ENCODE measurements around the gene GPR68. TPM values are rescaled to one million over a fixed set of nuclear protein-coding genes. Genes with fewer than 3 reads are reported as not detected.

GPR68 gene
- total RNA-seq, 1 donor from 2014 or later, result 0.58 TPM

GRCh38 chr14:91257328-91258010 lies 13.0 kb upstream of the GPR68 start:
- Mint-ChIP-seq H3K4me3 (no peak overlapping the region), H3K27ac (peak overlapping the region; percentile 48), H3K36me3 (no peaks in the 10 kb centered on the region), H3K9me3 (no peaks in the 10 kb centered on the region), H3K27me3 (peaks cover 31% of the 10 kb centered on the region), H3K4me1 (ENCODE audit: unreplicated experiment) (peaks cover 15% of the 10 kb centered on the region)
- DNase-seq (ENCODE audit: extremely low spot score, unreplicated experiment), result no peak
- no peak for TF ChIP-seq CTCF (conservative IDR thresholded peaks at IDR 0.05)

GRCh38 chr14:91256661-91257060 lies 12.2 kb upstream of the GPR68 start:
- no peak for TF ChIP-seq CTCF (conservative IDR thresholded peaks at IDR 0.05)
- no peak for DNase-seq (ENCODE audit: extremely low spot score, unreplicated experiment)
- Mint-ChIP-seq H3K27ac (no peak overlapping the region), H3K27me3 (peaks cover 32% of the 10 kb centered on the region), H3K4me1 (ENCODE audit: unreplicated experiment) (peaks cover 15% of the 10 kb centered on the region), H3K36me3 (no peaks in the 10 kb centered on the region), H3K4me3 (no peak overlapping the region), H3K9me3 (no peaks in the 10 kb centered on the region)

- DNase-seq (ENCODE audit: extremely low spot score, unreplicated experiment), result no peak
- H3K4me1 Mint-ChIP-seq (ENCODE audit: unreplicated experiment), result peaks cover 25% of the 10 kb centered on the region
- H3K4me3 Mint-ChIP-seq, result peak overlapping the region; percentile 87
- H3K27ac Mint-ChIP-seq, result no peak overlapping the region
- no peak for TF ChIP-seq CTCF (conservative IDR thresholded peaks at IDR 0.05)
- no peaks in the 10 kb centered on the region for H3K9me3 Mint-ChIP-seq
- H3K36me3 Mint-ChIP-seq, result no peaks in the 10 kb centered on the region
- peaks cover 34% of the 10 kb centered on the region for H3K27me3 Mint-ChIP-seq
Measured at GRCh38 chr14:91255026-91255695, 10.7 kb upstream of the GPR68 start.

- H3K4me3 Mint-ChIP-seq, result peak overlapping the region; percentile 87
- H3K9me3 Mint-ChIP-seq, result no peaks in the 10 kb centered on the region
- peaks cover 32% of the 10 kb centered on the region for H3K4me1 Mint-ChIP-seq (ENCODE audit: unreplicated experiment)
- no peak for TF ChIP-seq CTCF (conservative IDR thresholded peaks at IDR 0.05)
- no peak for DNase-seq (ENCODE audit: extremely low spot score, unreplicated experiment)
- no peak overlapping the region for H3K27ac Mint-ChIP-seq
- no peaks in the 10 kb centered on the region for H3K36me3 Mint-ChIP-seq
- H3K27me3 Mint-ChIP-seq, result peaks cover 34% of the 10 kb centered on the region
Measured at GRCh38 chr14:91254461-91254860, 10.0 kb upstream of the GPR68 start.

GRCh38 chr14:91253795-91254323 lies 9.4 kb upstream of the GPR68 start:
- no peak for DNase-seq (ENCODE audit: extremely low spot score, unreplicated experiment)
- H3K4me3 Mint-ChIP-seq, result peak overlapping the region; percentile 87
- no peak for TF ChIP-seq CTCF (conservative IDR thresholded peaks at IDR 0.05)
- peaks cover 32% of the 10 kb centered on the region for H3K4me1 Mint-ChIP-seq (ENCODE audit: unreplicated experiment)
- H3K9me3 Mint-ChIP-seq, result no peaks in the 10 kb centered on the region
- no peaks in the 10 kb centered on the region for H3K36me3 Mint-ChIP-seq
- H3K27ac Mint-ChIP-seq, result no peak overlapping the region
- peaks cover 34% of the 10 kb centered on the region for H3K27me3 Mint-ChIP-seq

All from type B pancreatic cell (in vitro differentiated cells).